B cell (primary cell): ENCODE measurements around the gene ELMOD3. TPM values are rescaled to one million over a fixed set of nuclear protein-coding genes. Genes with fewer than 3 reads are reported as not detected.

Source experiments
- ATAC-seq: fragments of 200-7000 bp; cut with Tn5 transposase; one replicate; pipeline ENCODE4 v1.10.0; 2021; ENCODE audit warnings: low read depth, mild to moderate bottlenecking, moderate number of reproducible peaks, moderate library complexity
- CTCF ChIA-PET: fragments of 350-600 bp; sonication (Branson Sonifier 250); formaldehyde crosslinking; loops from one replicate; lab custom pipeline; 2021; ENCODE audit warnings: antibody characterized with exemption, inconsistent platforms; lab: Charles Lee
- POLR2A ChIA-PET: fragments of 350-600 bp; sonication (Branson Sonifier 250); formaldehyde crosslinking; loops from one replicate; lab custom pipeline; 2021; ENCODE audit warnings: antibody characterized with exemption; lab: Charles Lee
- DNase-seq: peaks from one replicate; pipeline ENCODE4 v3.0.0; 2013
- H2AFZ ChIP-seq: 2 replicates; pipeline ENCODE4 v1.6.1; 2012; ENCODE audit warnings: mild to moderate bottlenecking, low read depth, low read length; ENCODE audit not compliant: insufficient read depth, poor library complexity, severe bottlenecking
- H3K27ac ChIP-seq, 2 donors: 1 replicate in 1 of 2; 2 replicates in 1 of 2; pipeline ENCODE4 v1.5.1; 2012 to 2013; ENCODE audit warnings: low read length in 2 of 2, mild to moderate bottlenecking in 2 of 2, moderate library complexity in 1 of 2
- H3K27me3 ChIP-seq, 4 experiments: fragments of 200-600 bp in 1 of 4; sonication (generic) in 1 of 4; replicated peaks in 1 of 4; 1 replicate in 2 of 4; 2 replicates in 2 of 4; pipeline versions ENCODE4 v1.6.1 to v1.7.0; 2013 to 2016; ENCODE audit warnings: low read length in 3 of 4, mild to moderate bottlenecking in 2 of 4, mixed read lengths in 1 of 4, moderate library complexity in 1 of 4; ENCODE audit not compliant: insufficient read depth in 4 of 4, control insufficient read depth in 3 of 4; ENCODE audit errors: control extremely low read depth in 1 of 4
- H3K36me3 ChIP-seq, 2 experiments: replicated peaks in 1 of 2; 1 replicate in 1 of 2; 2 replicates in 1 of 2; pipeline versions ENCODE4 v1.6.1 to v1.7.1; 2013; ENCODE audit warnings: low read length in 1 of 2; ENCODE audit not compliant: insufficient read depth in 2 of 2, control insufficient read depth in 1 of 2; ENCODE audit errors: control extremely low read depth in 1 of 2, extremely low read depth in 1 of 2
- H3K4me1 ChIP-seq, 2 donors: fragments of 200-600 bp in 1 of 2; sonication (generic) in 1 of 2; 1 replicate in 1 of 2; 2 replicates in 1 of 2; pipeline versions ENCODE4 v1.5.1 to v1.6.1; 2013 to 2017; ENCODE audit warnings: low read length in 2 of 2; ENCODE audit not compliant: control insufficient read depth in 2 of 2, insufficient read depth in 2 of 2
- H3K4me2 ChIP-seq: replicated peaks from 2 replicates; pipeline ENCODE3; 2012; ENCODE audit warnings: mild to moderate bottlenecking, low read depth, low read length; ENCODE audit not compliant: poor library complexity, severe bottlenecking
- H3K4me3 ChIP-seq, 5 experiments: fragments of 200-600 bp in 1 of 5; sonication (generic) in 1 of 5; 1 replicate in 3 of 5; 2 replicates in 2 of 5; pipeline versions ENCODE4 v1.5.1 to v1.7.0; 2011 to 2016; ENCODE audit warnings: low read length in 4 of 5, mild to moderate bottlenecking in 4 of 5, low read depth in 2 of 5, control low read depth in 1 of 5, moderate library complexity in 1 of 5; ENCODE audit not compliant: insufficient read depth in 1 of 5; ENCODE audit errors: control extremely low read depth in 1 of 5, extremely low read depth in 1 of 5
- H3K79me2 ChIP-seq: fragments of 200-600 bp; sonication (generic); one replicate; pipeline ENCODE4 v1.6.0; 2016; ENCODE audit warnings: low read length; ENCODE audit not compliant: control insufficient read depth, insufficient read depth
- H3K9ac ChIP-seq: fragments of 200-600 bp; sonication (generic); 2 replicates; pipeline ENCODE4 v1.6.1; 2017; ENCODE audit warnings: mild to moderate bottlenecking, low read length, moderate library complexity
- H3K9me3 ChIP-seq, 3 donors: one replicate each; pipeline versions ENCODE4 v1.6.1 to v1.7.1; 2013; ENCODE audit warnings: low read length in 2 of 3; ENCODE audit not compliant: control insufficient read depth in 2 of 3, insufficient read depth in 1 of 3; ENCODE audit errors: control extremely low read depth in 1 of 3
- H4K20me1 ChIP-seq: 2 replicates; pipeline ENCODE4 v1.6.0; 2012; ENCODE audit warnings: mild to moderate bottlenecking, low read length; ENCODE audit not compliant: insufficient read depth, control insufficient read depth, poor library complexity, severe bottlenecking
- H3K27ac Mint-ChIP-seq: one replicate; pipeline ENCODE4 v1.8.0; 2021; ENCODE audit warnings: mixed read lengths
- H3K27me3 Mint-ChIP-seq: one replicate; pipeline ENCODE4 v1.8.0; 2021; ENCODE audit warnings: mixed read lengths
- H3K4me1 Mint-ChIP-seq: one replicate; pipeline ENCODE4 v1.8.0; 2021; ENCODE audit warnings: mixed read lengths
- H3K4me3 Mint-ChIP-seq: one replicate; pipeline ENCODE4 v1.8.0; 2021; ENCODE audit warnings: mixed read lengths
- H3K9me3 Mint-ChIP-seq: one replicate; pipeline ENCODE4 v1.8.0; 2022; ENCODE audit warnings: mixed read lengths; ENCODE audit not compliant: insufficient read depth
- EZH2 ChIP-seq: IDR thresholded peaks from 2 replicates; pipeline ENCODE4 v1.6.1; 2012; ENCODE audit warnings: borderline replicate concordance, low read depth, mild to moderate bottlenecking, moderate library complexity, low read length; ENCODE audit not compliant: insufficient read depth, poor library complexity, severe bottlenecking
- WGBS: methylation state at CpG from one replicate; pipeline ENCODE4 v1.1.5; 2013; ENCODE audit warnings: missing lambda C conversion rate; ENCODE audit not compliant: insufficient coverage; 5-methylcytosine and 5-hydroxymethylcytosine counted together
- intact Hi-C: fragments of 100-400 bp; cut with micrococcal nuclease; formaldehyde crosslinking; loops from one replicate; pipeline ENCODE4 v1.10.0; 2022
- polyA plus RNA-seq: library from polyadenylated mRNA; depleted of rRNA; stranded (reverse); fragments of >200 nt; gene quantifications from 2 replicates; pipeline ENCODE4 v1.2.3, GENCODE V29; 2012
- total RNA-seq, 2 donors: library from RNA; stranded (reverse); fragments of 120-200 nt in 1 of 2; gene quantifications; 1 replicate in 1 of 2; 2 replicates in 1 of 2; pipeline versions ENCODE4 v1.2.3 to v1.2.4, GENCODE V29; 2013 to 2022
- TF ChIP-seq, protein P1 (sequence below): fragments of 200-600 bp; IDR thresholded peaks from one replicate; pipeline ENCODE4 v1.8.0; 2022; ENCODE audit warnings: antibody characterized with exemption, mild to moderate bottlenecking

Gene ELMOD3
- total and polyA plus RNA-seq, 2 donors (not counting 1 experiment from before 2014, with no cell fraction given) = 34.3 to 57.6 TPM

DNA sequence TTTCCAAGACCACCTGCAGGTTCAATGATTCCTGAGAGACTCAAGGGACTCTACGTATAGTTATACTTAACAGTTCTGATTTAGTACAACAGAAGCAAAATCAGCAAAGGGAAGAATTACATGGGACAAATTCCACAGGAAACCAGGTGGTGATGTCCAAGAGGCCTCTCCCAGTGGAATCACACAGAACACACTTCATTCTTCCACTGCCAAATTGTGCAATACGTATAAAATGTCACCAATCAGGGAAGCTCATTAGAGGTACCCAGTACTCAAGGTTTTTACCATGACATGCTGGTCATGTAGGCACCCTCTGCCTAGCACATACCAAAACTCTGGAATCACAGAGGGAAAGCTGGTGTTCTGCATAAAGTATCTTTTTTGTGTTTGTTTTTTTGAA lies 33.2 kb downstream of the ELMOD3 start:
- H3K4me3 ChIP-seq = no peak overlapping the region
- ATAC-seq = no peak
- intact Hi-C loops = no loop called here
- peaks cover 18 to 19% of the 10 kb centered on the region in 2 donors for H3K4me1 ChIP-seq
- no peak for DNase-seq
- peaks cover 18% of the 10 kb centered on the region for H3K4me1 Mint-ChIP-seq
- H3K27me3 Mint-ChIP-seq = no peaks in the 10 kb centered on the region
- H3K4me3 Mint-ChIP-seq = no peak overlapping the region
- H3K9ac ChIP-seq = no peak overlapping the region
- ChIA-PET POLR2A (no interaction called here), CTCF (interaction anchor here (2.0 to 7.9 kb wide), 3 partner anchors 32 to 168 kb away, joined by 6 to 182 read pairs (median 67); partner anchors contain the start of gene SH2D6)
- TF ChIP-seq EZH2 = no peak
- TF ChIP-seq, protein P1, sequence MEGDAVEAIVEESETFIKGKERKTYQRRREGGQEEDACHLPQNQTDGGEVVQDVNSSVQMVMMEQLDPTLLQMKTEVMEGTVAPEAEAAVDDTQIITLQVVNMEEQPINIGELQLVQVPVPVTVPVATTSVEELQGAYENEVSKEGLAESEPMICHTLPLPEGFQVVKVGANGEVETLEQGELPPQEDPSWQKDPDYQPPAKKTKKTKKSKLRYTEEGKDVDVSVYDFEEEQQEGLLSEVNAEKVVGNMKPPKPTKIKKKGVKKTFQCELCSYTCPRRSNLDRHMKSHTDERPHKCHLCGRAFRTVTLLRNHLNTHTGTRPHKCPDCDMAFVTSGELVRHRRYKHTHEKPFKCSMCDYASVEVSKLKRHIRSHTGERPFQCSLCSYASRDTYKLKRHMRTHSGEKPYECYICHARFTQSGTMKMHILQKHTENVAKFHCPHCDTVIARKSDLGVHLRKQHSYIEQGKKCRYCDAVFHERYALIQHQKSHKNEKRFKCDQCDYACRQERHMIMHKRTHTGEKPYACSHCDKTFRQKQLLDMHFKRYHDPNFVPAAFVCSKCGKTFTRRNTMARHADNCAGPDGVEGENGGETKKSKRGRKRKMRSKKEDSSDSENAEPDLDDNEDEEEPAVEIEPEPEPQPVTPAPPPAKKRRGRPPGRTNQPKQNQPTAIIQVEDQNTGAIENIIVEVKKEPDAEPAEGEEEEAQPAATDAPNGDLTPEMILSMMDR = no peak
- no peak overlapping the region for H3K4me2 ChIP-seq
- no peaks in the 10 kb centered on the region for H3K9me3 Mint-ChIP-seq
- no peak overlapping the region for H3K27ac Mint-ChIP-seq
- H3K27ac ChIP-seq = no peak overlapping the region
- no peaks in the 10 kb centered on the region for H4K20me1 ChIP-seq
- WGBS = 100% methylated on average over 2 of the region's 2 CpGs
- peaks cover 0 to 37% of the 10 kb centered on the region in 2 experiments for H3K36me3 ChIP-seq
- H3K9me3 ChIP-seq = no peaks in the 10 kb centered on the region
- no peaks in the 10 kb centered on the region for H3K79me2 ChIP-seq
- H3K27me3 ChIP-seq = no peaks in the 10 kb centered on the region
- no peak overlapping the region for H2AFZ ChIP-seq

DNA sequence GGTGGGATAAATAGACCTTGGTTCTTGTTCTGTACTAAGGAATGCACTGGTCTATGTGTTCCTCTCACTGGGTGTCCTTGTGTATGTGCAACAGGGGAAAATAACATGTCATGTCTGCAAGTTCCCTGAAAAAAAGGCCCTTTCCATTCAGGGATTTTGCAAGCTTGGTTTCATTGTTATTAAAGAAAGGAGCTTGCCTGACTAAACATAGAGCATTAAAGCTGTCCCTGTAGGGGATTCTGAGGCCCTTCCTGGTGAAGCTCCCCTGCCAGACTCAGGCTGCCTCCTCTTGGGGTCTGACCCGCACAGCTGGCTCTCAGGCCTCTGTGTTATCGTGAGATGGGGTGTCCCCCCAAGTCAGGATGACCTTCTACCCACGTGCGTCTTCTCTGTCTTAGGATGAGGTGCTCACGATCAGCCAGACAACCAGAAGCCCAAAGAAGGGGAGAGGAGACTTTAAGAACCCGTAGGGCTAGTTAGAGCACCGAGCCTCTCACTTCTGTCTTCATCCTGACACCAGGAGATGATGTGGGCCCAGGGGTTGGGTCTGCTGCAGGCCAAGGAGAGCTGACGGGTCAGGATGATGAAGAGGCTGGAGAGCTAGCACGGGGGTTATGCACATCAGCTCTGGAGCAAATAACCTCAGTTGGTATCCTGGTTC lies 34.4 kb downstream of the ELMOD3 start:
- CTCF ChIA-PET = interaction anchor here (1.0 to 7.9 kb wide), 6 partner anchors 12 to 167 kb away, joined by 3 to 182 read pairs (median 26); partner anchors contain the start of gene SH2D6
- POLR2A ChIA-PET = interaction anchor here (0.8 to 1.6 kb wide), 2 partner anchors 161 to 163 kb away, joined by 3 read pairs; no protein-coding TSS in a partner anchor

More for the DNA sequence above, 34.4 kb downstream of the ELMOD3 start:
- H3K27ac Mint-ChIP-seq = no peak overlapping the region
- DNase-seq (no peak), ATAC-seq (no peak)
- no peak overlapping the region for H3K27ac ChIP-seq
- TF ChIP-seq EZH2 = no peak
- TF ChIP-seq, protein P1 = no peak
- H3K79me2 ChIP-seq = no peaks in the 10 kb centered on the region
- no peak overlapping the region for H3K4me3 ChIP-seq
- H3K4me1 ChIP-seq = peaks cover 25 to 26% of the 10 kb centered on the region in 2 donors
- H4K20me1 ChIP-seq = no peaks in the 10 kb centered on the region
- no peak overlapping the region for H3K9ac ChIP-seq
- intact Hi-C loops = no loop called here
- no peaks in the 10 kb centered on the region for H3K27me3 ChIP-seq
- no peaks in the 10 kb centered on the region for H3K9me3 Mint-ChIP-seq
- H3K4me3 Mint-ChIP-seq = no peak overlapping the region
- H3K27me3 Mint-ChIP-seq = no peaks in the 10 kb centered on the region
- H2AFZ ChIP-seq = no peak overlapping the region
- H3K4me1 Mint-ChIP-seq = peaks cover 28% of the 10 kb centered on the region
- H3K9me3 ChIP-seq = no peaks in the 10 kb centered on the region
- no peak overlapping the region for H3K4me2 ChIP-seq
- 76% methylated on average over 4 of the region's 9 CpGs for WGBS
- H3K36me3 ChIP-seq = peaks cover 0 to 40% of the 10 kb centered on the region in 2 experiments
